ENCODE measurements around the gene SPEM1.
A peak's percentile ranks its signal among the peaks of the same experiment; 100 is the strongest.

Gene SPEM1

DNA sequence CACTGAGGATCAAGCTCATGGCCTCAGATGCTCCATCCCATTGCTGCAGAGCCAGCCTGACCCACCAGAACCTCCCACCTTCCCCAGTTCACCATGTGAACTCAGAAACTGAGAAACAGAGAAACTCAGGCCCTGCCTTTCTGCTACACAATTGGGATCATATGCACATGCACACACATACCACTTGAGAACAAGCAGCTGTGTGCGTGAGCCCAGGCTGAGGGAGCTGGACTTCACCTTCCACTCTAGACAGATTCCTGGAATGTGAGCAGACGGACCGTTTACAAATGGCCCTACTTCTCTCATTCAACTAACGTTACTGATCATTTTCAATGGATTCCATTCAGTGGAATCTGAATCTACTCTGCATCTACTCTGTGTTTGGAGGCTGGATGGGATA is 3.6 kb downstream of the SPEM1 start:
- no peak for DNase-seq

DNA sequence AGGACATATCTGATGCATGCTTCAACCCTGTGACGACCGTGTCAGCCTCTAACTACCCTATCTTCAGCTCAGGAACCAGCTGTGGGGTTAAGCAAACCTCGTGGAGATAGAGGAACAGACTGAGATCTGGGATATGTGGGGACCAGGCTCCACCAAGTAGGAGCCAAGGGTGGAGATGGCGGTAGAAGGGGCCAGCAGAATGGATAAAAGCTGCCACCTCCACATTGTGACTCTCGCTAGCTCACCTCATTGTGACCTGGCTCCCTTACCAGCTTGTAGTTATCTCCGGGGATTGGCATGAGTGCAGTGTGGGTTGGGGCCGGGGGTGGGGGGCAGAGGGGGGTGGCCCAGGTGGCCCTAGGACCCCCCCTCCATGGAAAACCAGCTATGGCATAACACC is 5.2 kb downstream of the SPEM1 start, which contains the start of gene SPEM2:
SPEM2 (plus strand) TSS at position 301 of the 400 bp plus-strand sequence; CDS start at position 374, 73 bp downstream.
- DNase-seq = no peak

DNA sequence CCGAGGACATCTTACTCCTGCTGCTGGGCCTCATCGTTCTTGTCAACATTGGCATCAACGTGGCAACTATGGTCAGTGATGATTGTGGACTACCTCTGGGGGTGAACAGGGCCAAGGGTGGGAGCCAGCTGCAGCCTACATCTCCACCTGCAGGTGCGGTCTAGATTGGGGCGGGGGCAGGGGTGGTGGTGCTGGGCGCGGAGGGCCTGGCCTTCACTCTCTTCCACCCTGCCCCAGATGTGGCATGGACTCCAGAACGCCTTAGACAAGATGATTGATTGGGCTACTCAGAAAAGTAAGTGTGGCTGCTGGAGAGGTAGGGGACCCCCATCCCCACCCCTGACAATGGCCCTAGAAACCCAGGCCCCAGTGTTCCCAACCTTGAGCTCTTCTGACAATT is 5.6 kb downstream of the SPEM1 start:
- DNase-seq = no peak

DNA sequence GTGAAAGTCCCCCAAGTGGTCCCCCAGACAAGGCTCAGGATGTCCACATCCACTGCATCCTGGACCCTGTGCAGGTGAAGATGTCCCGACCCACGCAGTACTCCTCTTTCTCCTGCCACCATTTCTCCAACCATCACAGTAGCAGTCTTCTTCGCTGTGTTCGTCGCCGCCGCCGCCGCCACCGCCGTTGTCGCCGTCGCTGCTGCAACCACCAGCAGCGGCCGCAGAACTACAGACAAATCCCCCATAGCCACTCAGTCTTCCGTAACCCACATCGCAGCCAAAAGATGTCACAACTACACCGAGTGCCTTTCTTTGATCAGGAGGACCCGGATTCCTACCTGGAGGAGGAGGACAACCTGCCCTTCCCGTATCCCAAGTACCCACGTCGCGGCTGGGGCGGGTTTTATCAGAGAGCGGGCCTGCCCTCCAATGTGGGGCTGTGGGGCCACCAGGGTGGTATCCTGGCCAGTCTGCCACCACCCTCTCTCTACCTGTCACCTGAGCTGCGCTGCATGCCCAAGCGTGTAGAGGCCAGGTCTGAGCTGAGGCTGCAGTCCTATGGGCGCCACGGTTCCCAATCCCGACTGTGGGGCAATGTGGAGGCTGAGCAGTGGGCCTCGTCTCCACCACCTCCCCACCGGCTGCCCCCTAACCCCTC is 6.2 kb downstream of the SPEM1 start:
- DNase-seq = no peak

DNA sequence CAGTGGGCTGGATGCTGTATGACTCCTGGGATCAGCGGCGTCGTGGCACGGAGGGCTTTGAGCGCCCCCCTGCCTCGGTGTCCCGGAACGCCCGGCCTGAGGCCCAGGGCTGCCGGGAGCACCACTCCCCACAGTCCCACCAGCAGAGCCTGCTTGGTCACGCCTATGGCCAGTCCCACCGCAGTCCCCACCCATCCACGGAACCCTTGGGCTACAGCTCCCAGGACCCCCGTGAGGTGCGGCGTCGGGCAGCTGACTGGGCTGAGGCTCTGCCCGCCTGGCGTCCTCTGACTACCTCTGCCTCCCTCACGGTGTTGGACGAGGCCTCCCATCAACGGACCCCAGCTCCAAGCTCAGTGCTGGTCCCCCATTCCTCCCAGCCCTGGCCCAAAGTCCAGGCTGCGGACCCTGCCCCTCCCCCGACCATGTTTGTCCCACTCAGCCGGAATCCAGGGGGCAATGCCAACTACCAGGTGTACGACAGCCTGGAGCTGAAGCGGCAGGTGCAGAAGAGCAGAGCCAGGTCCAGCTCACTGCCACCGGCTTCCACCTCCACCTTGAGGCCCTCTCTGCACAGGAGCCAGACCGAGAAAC is 6.9 kb downstream of the SPEM1 start:
- DNase-seq = no peak

DNA sequence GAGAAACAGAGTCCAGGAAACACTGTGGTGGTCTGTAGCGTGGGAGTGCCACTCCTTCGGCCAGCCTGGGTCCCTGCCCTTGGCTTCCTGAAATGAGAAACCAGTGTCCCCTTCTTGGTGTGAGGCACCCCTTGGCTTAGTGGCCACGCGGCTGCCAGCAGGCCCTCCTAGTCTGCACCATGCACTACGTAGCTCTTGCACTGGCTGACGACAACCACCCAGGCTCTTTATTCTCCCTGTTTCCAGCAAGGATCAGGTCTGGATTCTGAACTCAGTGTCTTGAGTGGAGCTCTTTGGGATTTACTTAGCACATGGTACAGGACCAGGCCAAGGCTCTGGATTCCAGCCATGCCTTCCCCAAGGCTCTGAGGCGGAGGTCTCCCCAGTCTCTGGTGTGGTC is 7.4 kb downstream of the SPEM1 start:
- no peak for DNase-seq

DNA sequence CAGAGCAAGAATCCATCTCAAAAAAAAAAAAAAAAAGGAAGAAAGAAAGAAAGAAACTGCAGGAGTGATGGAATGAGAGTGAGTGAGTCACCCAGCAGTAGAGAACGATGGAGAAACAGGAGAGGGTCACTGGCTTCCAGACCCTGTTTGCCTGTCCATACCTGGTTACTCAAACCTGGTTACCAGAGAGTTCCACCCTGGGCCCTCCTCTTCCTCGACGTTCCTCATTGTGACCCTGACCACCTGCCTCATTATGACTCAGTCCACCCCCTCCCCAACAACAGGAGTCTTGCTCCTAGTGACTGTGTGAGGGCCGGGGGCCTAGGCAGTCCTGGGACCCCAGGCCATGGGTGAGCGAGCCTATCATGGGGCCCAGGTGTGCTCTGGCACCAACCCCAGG is 8.4 kb downstream of the SPEM1 start, which contains the start of gene SPEM3:
SPEM3 (plus strand) TSS at position 301 of the 400 bp plus-strand sequence; CDS start at position 347, 46 bp downstream.
- DNase-seq = no peak

DNA sequence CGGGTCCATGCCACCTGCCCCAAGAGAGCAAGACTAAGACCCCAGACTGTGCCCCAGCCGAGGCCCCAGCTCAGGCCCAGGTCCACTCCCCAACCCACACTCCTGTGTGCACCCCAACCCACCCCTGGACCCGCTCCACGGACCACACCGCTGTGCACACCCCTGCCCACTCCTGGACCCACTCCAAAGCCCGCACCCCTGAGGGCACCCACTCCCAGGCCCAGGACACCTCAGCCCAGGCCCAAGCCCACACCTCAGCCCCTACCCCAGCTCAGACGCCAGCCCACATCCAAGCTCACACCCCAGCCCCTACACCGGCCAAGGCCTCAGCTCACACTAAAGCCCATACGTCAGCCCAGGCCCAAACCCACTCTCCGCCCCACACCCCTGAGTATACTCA is 9.6 kb downstream of the SPEM1 start:
- DNase-seq = no peak

DNA sequence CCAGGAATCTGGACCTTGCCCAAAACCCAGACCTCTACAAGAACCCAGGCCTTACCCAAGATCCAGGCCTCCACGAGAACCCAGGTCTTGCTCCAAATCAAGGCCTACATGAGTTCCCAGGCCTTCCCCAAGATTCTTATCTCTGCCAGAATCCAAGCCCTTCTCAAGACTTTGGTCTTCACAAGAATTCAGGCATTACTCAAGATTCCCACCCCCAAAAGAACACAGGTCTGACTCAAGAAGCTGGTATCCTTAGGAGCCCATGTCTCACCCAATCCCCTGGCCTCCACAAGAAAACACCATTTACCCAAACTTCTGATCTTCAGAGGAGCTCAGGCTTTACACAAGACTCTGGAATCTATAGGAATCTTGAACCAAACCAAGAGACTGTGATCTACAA is 11.1 kb downstream of the SPEM1 start:
- DNase-seq = no peak

DNA sequence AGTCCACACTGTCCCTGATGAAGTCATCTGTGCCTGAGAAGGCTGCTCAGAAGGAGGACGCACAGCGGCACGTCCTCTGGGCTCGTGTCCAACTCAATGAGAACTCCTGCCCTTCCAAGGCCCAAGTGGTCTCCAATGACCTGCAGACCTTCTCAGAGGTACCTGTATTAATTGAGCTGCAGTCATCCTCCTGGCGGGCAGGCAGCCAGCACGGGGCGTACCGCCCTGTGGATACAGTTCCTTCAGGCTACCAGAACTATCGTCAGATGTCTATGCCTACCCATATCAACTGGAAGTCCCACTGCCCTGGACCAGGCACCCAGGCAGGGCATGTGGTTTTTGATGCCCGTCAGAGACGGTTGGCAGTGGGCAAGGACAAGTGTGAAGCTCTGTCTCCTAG is 12.2 kb downstream of the SPEM1 start:
- DNase-seq = no peak

DNA sequence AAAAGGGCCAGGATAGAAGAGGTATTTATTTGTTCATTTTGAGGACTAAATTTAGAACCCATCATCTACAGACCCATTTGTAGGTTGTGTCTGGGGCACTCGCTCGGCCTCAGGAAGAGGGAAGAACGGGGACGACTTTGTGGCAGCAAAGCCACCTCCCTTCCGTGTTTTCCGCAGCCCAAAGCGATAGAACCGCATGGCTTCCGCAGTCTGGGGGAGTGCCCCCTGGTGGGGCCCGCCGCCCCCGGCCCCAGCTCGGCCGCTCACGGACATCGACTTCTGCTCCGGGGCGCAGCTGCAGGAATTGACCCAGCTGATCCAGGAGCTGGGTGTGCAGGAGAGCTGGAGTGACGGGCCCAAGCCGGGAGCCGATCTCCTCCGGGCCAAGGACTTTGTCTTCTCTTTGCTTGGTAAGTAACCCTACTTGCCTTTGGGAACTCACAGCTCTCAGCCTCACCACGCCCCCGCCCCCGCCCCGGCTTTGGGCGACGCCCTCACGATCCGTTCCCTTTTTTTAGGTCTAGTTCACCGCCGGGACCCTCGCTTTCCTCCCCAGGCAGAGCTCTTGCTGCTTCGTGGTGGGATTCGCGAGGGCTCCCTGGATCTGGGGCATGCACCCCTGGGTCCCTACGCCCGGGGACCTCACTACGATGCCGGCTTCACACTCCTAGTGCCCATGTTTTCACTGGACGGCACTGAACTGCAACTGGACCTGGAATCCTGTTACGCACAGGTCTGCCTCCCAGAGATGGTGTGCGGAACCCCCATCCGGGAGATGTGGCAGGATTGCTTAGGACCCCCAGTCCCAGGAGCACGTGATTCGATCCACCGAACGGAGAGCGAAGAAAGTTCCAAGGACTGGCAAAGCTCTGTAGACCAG is 15.8 kb downstream of the SPEM1 start:
- DNase-seq = peak; percentile 72

DNA sequence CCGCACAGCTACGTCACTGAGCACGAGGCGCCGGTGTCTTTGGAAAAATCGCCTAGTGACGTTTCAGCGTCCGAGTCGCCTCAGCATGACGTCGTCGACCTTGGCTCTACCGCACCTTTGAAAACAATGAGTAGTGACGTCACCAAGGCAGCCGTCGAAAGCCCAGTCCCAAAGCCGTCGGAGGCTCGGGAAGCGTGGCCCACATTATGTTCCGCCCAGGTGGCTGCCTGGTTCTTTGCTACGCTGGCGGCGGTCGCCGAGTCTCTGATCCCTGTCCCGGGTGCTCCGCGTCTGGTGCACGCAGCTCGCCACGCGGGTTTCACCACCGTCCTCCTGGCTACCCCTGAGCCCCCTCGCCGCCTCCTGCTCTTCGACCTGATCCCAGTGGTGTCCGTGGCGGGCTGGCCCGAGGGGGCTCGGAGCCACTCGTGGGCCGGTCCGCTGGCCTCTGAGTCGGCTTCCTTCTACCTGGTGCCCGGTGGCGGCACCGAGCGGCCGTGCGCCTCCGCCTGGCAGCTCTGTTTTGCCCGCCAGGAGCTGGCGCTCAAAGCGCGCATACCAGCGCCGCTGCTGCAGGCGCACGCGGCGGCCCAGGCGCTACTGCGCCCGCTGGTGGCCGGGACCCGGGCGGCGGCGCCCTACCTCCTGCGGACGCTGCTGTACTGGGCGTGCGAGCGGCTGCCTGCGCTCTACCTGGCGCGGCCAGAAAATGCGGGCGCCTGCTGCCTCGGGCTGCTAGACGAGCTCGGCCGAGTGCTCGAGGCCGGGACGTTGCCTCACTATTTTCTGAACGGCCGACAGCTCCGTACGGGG is 16.6 kb downstream of the SPEM1 start:
- DNase-seq = peak; percentile 80

DNA sequence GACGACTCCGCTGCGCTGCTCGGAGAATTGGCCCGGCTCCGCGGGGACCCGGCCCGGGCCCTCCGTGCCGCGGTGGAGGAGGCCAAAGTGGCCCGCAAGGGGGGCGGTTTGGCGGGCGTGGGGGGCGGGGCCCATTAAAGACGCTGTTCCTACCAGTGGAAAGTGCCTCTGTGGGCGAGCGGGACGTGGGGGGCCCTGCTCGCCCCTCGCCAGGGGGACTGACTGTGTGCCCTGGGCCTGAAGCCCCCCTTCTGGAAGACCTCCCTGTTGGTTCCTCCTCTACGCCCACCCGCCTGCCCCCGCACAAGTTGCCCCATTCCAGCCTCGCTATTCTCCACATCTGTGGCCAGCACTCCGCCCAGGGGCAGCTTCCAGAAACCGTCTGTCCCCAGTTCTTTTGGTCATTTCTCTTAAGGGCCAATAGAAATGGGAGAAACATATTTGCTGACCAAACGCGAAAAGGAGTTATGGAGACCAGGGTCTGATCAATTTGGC is 17.3 kb downstream of the SPEM1 start:
- DNase-seq = no peak

DNA sequence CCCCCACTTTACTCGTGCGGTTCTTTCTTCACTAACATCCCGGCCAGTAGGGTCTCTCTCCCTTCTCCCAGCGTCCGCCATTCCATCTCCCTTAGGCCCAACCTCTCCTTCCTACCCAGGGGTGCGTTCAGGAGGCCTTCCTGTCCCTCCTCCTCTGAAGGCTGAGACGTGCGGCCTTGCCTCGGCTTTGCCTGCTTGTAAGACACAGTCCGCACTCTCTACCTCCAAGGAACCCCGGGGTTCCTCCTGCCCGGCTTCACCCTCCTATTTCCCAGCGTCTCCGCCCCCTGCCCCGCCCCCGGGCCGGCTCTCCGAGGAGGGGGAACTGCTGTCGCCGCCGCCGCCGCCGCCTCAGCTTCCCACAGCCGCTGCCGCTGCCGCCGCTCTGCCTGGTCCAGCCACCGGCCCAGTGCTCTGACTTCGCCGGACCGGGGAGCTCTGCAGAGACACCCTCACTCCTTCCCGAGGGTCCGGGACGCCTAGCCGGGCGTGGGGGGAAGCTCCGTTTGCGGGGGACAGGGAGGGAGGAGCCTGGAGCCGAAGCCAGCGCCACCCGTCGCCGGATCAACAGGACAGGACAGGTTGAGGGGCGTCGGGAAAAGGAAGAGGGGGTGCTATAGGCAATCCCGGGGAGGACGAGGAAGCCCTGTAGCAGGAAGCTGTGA is 18.0 kb downstream of the SPEM1 start:
- DNase-seq = peak; percentile 35

DNA sequence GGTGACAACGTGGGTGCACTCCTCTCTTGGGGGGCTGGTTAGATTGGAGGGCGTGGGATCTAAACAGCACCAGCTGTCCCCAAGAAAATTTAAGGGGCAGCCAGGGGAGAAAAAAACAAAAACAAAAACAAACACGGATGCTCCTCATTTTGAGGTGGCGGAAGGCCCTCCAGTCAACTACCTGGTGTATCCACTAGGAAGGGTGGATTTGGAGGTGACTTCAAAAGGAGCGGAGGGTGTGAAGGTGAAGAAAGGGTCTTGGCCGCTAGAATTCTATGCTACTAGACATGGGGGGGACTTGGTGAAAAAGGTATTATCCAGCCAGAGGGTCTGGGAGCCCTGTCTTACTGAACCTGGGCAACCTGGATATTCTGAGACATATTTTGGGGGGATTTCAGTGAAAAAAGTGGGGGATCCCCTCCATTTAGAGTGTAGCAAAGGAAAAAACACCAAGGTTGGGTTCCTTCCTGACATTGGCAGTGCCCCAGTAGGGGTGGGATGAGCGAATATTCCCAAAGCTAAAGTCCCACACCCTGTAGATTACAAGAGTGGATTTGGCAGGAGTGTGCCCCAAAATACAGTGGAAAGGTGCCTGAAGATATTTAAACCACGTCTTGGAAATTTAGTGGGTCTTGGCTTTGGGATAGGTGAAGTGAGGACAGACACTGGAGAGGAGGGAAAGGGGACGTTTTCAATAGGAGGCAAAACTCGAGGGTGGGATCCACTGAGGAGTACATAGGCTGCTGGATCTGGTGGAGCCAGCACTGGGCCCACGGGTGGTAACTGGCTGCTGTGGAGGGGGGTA is 18.7 kb downstream of the SPEM1 start:
- no peak for DNase-seq

DNA sequence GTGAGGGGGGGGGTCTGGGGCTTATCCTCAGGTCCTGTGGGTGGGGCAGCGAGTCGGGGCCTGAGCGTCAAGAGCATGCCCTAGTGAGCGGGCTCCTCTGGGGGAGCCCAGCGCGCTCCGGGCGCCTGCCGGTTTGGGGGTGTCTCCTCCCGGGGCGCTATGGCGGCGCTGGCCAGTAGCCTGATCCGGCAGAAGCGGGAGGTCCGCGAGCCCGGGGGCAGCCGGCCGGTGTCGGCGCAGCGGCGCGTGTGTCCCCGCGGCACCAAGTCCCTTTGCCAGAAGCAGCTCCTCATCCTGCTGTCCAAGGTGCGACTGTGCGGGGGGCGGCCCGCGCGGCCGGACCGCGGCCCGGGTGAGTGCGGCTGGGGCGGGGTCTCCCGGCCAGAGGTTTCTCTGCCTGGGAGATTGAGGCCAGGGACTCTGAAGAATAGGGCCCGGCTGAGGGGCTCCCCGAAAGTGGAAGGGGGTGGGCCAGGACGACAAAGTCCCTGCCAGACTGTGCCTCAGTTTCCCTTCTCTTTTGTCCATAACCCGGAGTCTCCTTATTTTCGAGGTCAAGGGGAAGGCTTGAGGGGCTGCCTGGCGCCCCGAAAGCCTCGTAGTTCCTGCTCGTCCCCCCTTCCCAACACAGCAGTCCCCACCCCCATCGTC is 19.5 kb downstream of the SPEM1 start, which contains the start of gene FGF11:
FGF11 (plus strand) TSS at position 51 of the 651 bp plus-strand sequence; CDS start at position 160, 109 bp downstream.
- DNase-seq = no peak

DNA sequence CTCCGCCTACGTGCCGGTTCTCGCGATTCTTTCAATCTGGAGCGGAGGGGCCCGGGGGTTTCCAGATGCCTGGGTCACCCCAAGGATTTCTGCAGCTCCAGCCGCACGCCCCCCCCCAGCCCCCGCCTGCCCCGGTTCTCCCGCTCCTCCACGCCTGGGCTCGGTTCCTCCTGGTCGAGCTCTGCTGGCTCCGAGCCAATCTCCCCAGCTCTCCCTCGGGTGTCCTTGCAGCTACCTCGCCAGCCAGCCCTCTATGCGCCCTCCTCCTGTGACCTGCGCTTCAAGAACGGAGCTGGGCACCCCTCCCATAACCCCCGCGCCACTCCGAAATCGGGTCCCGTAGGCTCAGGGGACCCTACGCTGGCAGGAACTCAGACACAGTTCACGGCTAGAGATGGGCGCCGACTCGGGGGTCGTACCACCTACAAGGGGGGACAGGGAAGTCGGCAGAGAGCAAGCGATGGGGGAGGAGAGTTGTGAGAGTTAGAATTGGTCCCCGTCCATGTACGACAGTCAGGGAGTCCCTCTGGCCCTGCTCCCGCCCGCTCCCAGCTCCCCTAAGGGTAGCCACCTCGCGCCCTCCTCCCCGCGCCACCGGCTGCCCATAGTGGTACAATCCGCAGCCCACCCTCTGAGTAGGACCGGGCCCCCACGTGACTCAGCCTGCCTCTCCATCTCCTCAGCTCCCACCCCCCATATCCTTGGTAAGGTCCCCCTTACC is 20.1 kb downstream of the SPEM1 start:
- peak; percentile 15 for DNase-seq

DNA sequence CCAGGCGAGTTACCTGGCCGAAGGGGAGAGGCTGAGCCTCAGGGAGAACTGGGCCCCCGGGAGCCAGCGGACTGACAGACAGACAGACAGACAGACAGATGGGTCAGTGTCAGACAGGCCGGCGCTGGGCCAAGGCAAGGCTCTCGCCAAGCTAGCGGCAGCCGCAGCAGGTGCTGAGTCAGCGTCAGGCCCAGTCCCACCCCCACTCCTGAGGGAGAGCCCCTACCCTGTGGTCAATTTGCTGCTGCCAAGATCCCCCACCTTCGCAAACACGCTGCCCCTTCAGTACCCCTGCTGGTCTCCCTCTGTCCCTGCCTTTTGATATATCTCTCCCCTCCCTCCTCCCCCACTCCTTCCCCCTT is 20.7 kb downstream of the SPEM1 start:
- DNase-seq = no peak

DNA sequence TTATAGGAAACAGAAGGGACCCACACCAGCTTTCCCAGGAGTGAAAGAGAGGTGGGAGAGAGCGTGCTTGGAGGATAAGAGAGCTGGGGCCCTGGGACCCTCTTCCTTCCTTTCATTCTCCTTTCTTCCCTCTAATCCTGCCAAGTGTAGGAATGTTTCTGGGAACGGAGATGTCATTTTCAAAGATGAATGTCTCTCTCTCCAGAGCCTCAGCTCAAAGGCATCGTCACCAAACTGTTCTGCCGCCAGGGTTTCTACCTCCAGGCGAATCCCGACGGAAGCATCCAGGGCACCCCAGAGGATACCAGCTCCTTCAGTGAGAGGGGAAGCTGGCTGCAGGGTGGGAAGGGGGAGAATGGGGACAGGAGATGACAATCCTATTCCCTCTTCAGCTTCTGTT is 21.1 kb downstream of the SPEM1 start:
- DNase-seq = no peak

DNA sequence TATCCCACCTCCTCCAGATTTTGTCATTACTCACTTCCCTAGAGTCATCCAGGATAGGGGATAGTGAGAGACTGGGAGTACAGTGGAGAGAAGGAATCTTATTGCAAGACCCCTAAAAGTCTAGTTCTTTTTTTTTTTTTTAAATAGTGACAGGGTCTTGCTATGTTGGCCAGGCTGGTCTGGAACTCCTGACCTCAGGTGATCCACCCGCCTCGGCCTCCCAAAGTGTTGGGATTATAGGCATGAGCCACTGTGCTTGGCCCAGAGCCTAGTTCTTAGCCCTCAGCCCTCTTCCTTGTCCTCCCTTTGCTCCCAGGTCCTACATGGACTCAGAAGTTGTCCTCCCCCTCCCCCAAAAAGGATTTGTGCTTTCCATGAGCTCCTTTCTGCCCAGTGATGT is 22.0 kb downstream of the SPEM1 start:
- no peak for DNase-seq

All from central memory CD4-positive, alpha-beta T cell (primary cell).